CD4-positive, alpha-beta T cell treated with Interleukin-15 for 4 hours (primary cell): ENCODE results near the gene ZNF778.

Experiments
- DNase-seq: peaks from one replicate; pipeline ENCODE4 v3.0.0-alpha.2; 2020; ENCODE audit warnings: low spot score

ZNF778 gene

DNA sequence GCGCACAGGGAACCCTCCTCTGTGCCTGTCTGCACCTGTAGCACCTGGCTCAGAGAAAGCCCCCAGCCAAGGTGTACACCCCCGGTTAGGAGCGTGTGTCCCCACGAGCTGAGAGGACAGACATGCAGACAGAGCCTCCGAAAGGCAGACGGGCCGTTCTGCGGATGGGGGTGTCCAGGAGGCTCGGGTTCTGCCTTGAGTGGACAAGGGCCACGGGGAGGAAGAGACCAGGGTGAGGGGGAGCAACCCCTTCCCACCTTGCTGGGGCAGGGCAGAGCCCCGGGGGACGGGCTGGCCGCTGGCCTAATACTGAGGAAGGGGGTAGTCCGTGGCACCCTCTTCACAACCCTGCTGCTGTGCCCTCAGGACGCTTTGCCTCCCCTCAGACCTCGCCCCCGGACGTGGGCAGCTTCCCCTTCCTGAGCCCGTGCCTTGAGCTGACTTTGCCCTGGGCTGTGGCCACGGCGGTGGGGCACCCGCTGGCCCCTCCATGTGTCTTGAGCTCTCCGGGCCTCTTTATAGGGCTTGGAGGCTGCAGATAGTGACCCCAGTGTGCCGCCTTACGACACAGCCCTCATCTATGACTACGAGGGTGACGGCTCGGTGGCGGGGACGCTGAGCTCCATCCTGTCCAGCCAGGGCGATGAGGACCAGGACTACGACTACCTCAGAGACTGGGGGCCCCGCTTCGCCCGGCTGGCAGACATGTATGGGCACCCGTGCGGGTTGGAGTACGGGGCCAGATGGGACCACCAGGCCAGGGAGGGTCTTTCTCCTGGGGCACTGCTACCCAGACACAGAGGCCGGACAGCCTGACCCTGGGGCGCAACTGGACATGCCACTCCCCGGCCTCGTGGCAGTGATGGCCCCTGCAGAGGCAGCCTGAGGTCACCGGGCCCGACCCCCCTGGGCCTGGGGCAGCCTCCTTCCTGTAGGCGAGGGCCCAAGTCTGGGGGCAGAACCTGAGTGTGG is 22.9 kb upstream of the ZNF778 start:
- no peak for DNase-seq

DNA sequence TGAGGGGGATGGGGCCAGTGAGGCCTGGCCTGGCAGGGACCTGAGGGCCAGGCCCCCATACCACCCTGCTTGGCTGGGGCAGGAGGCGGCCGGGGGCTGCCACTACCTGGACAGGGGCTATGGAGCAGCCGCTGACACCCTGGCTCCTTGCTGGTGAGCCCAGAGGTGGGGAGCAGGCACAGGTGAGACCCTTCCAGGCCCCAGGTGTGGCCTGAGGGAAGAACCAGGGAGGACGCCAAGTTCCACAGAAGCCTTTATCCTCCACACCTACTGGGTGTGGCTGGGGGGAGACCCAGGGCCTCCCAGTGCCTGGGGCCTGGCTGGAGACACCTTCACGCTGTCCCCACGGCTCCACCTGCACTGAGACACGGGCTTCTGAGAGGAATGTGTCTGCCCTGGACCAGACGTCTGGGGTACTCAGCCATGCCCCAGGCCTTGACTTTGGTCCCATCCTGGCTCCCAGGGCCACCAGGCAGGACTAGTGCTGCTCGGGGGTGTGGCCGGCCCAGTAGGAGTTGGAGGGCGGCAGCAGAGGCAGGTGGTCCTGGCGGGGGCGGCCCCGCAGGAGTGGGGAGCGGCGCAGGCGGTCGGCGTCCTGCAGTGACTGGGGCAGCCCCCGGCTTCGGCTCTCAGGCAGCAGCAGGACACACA is 21.9 kb upstream of the ZNF778 start:
- no peak for DNase-seq

- DNase-seq: no peak
Measured at GRCh38 chr16:89197033-89197632, 20.4 kb upstream of the ZNF778 start.

DNA sequence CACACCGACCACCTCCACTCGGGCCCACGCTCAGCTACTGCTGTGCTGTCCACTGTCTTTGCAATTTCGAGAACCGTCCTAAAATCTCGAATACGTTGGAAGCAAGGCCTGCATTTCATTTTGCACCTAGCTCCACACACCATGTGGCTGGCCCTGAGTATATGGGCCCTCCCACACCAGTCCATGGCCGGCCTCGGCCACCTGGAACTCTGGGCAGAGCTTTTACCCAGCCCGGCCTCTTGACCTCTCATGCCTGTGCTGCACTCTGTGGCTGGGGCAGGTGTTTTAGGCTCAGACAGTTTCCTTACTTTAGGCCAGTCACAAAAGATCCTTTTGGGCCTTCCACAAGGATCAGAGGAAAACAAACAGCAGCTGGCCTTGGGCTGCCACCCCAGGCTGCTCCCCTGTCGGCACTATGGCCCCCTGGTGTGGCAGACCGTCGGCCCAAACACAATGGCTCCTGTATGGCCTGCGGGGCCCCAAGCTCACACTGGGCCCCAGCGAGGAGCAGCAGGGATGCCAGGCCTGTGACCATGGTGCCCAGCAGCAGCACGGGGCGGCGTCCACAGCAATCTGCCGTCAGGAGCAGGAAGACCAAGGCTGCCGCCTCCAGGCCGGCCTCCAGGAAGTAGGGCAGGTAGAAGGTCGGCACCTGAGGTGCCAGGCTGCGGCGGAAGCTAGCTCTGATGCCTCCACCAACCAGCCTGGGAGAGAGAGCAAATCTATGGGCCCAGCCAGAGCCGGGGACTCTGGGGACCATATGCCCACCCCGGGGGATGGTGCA is 19.7 kb upstream of the ZNF778 start:
- no peak for DNase-seq

- DNase-seq: no peak
Measured at GRCh38 chr16:89198417-89199240, 18.9 kb upstream of the ZNF778 start.

DNA sequence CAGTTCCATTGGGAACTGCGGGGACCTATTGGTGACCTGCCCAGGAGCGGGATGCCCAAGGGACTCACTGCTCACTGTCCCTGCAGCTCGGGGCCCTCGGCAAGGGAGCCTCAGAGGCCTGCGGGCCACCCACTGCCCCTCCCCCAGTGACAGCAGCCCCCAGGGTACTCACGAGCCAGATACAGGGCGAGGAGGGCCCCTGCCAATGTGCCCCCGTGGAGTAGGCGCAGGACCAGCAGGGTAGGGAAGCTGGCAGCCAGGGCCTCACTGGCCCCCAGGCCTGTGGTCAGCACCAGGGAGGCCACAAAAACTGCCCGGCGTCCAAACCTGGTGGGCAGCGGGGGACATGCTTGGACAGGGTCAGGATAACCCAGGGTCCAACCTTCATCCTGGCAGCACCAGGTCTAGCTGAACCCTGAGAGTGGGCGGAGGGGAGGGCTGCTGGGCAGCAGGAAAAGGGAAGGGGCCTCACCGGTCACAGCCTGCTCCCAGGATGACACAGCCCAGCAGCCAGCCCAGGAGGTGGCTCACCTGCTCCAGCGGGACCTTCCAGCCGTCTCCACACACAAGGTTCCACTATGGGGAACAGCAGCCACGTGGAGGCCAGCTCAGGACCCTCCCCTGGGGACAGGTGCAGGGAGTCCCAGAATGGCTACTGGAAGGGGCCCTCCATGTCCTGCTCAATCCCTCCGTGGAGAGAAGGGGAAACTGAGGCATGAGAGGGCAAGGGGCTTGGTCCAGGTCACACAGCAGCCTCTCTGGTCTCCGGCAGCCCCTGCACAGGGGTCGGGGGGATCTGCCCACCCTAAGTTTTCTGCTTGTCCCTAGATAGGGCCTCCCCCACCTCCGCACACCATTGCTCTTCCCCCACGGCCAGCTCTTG is 18.0 kb upstream of the ZNF778 start:
- no peak for DNase-seq

DNA sequence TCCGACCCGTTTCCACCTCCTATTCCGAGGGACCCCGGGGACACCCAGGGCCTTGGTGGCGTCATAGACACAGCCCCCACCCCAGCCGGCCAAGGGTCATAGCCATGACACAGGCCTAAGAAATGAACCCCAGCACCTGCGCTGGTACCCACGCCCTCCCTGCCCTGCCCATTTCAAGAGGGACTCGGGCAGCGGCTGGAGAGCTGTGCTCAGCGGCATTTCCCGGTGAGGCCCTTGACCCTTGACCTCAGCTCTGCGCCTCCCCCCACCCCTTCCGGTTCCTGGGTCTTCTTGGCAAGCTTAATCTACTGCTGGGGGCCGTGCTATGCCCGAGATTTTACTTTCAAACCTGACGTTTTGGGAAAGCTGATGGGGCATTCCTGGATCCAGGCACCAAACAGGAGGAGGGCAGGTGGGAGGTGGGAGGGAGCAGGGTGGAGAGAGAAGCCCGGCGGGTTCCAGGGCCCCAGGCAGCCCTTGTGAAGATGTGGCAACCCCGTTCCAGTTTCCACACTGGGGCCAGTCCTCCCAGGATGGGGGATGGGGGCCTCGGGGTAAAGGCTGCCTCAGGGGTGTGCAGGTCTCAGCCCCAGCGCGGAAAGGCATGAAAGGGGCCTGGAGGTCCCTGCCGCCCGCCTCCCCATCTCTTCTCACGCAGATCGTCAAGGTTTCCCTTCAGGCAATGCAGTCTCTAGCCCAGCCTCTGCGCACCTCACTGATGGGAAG is 17.2 kb upstream of the ZNF778 start, which contains the start of gene SLC22A31:
SLC22A31 (minus strand) TSS at position 414 of the 726 bp plus-strand sequence; CDS start at position 378, 36 bp downstream.
- no peak for DNase-seq

- no peak for DNase-seq
Measured at GRCh38 chr16:89200850-89201411, 16.6 kb upstream of the ZNF778 start.

- DNase-seq: peak; percentile 78
Measured at GRCh38 chr16:89201439-89202377, 15.8 kb upstream of the ZNF778 start.

DNA sequence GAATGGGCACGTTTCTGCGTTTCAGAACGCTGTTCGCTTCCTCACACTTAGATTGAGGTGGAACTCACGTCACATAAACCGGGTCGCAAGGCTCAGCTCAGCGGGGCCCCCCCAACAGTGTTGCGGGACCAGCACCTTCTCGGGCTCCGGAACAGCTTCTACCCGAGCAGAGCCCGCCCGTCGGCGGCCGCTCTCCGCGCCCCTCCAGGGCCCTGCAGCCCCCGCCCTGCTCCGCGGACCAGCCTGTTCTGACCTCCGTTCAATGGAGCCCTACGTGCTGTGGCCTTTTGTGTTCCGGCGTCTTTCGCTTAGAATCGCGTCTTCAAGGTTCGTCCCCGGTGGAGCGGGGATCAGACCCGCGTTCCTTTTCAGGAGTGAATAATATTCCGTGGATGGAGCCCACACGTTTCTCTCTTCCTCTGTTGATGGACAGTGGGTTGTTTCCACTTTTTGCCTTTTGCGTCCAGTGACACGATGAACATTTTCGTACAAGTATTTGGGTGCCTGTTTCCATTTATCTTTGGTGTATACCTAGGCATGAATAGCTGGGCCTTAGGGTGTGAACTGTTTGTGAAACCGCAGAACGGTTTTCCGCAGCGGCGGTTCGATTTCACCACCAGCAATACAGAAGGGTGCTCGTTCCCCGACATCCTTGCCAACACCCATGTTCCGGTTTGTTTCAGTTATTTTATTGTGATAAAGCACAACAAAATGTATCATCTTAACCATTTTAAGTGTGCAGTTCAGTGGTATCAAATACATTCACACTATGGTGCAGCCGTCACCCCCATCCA is 14.9 kb upstream of the ZNF778 start:
- no peak for DNase-seq

DNA sequence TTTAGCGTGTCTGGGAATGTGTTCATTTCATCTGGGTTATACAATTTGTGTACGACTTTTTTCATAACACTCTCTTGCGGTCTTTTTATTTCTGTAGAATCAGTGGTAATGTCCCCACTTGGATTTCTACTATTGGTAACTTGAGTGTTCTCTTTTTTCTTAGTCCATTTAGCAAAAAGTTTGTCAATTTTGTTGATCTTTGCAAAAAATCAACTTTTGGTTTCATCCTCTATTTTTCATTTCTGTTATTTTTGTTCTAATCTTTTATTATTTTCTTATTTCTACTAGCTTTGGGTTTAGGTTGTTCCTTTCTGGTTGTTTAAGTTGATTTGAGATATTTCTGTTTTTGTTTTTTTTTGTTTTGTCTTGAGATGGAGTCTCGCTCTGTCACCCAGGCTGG is 9.5 kb upstream of the ZNF778 start:
- no peak for DNase-seq

GRCh38 chr16:89209522-89210044 is 7.9 kb upstream of the ZNF778 start:
- no peak for DNase-seq

GRCh38 chr16:89210165-89210903 is 7.2 kb upstream of the ZNF778 start:
- DNase-seq: no peak

GRCh38 chr16:89210904-89211515 is 6.5 kb upstream of the ZNF778 start:
- DNase-seq: no peak

GRCh38 chr16:89216315-89217137 is 977 bp upstream of the ZNF778 start:
- DNase-seq: peak; percentile 86
